Stimulated activated CD8-positive, alpha-beta memory T cell treated with anti-CD3 and anti-CD28 coated beads, Interleukin-7, amount 100 ng/mL, for 4 hours (primary cell): ENCODE data around the gene BTBD16.

Experiments used
- DNase-seq, 2 donors: peaks; one replicate each; pipeline ENCODE4 v3.0.0-alpha.2; 2020; ENCODE audit warnings: low read depth in 2 of 2

BTBD16 gene

GRCh38 chr10:122343135-122343800, 72.2 kb downstream of the BTBD16 start:
- DNase-seq = no peak

- no peak for DNase-seq
These were observed 72.8 kb downstream of the BTBD16 start for GRCh38 chr10:122343936-122344335.

DNA sequence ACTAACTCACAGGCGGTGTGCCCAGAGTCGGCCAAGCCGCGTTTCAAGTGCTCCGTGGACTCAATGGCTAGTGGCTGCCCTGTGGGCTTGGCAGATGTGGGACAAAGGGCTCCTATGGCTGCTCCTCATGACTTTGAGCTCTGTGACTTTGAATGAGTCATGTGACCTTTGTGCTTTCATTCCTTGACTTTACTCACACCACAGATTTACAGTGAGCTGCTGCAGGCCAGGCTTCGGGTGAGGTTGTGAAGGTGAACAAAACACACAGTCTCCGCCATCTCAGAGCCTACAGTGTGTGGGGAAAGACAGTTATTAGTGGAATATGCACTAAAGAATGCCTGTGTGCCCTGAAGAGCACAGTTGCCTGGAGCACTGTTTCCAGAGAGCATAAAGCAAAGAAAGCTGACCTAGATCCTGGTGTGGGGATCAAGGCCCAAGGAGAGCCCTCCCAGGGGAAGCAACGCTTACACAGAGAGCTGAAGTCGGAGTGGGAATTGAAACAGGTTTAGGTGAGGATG, 73.7 kb downstream of the BTBD16 start:
- DNase-seq = no peak

DNA sequence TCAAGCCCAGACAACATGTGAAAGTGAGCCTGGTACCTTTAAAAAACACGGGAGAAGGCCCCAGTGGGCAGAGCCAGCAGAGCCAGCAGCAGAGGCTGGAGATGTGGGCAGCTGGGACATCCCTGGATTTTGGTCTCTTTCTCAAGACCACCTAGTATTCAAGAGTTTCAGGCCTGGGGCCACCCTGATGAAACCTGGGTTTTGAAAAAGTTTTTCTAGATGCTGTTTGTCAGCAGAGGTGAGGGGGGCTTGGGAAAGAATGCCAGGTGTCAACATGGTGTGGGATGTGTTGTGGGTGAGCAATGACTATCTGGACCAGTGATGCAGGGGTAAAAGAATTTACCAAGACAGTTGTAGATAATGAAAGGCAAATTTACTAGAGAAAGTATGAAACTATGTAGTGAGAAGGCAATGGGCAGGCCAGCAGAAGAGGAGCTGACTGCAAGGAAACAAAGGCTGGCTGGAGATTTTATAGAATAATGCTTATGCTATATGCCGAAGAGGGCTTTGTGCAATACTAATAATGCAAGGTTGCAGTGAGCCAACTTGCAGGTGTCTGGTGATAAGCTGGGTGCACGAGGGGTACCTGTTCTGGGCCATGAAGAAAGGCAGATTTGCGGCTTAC, 75.3 kb downstream of the BTBD16 start:
- DNase-seq = no peak

- no peak for DNase-seq
These were observed 76.2 kb downstream of the BTBD16 start for GRCh38 chr10:122347170-122347841.

DNA sequence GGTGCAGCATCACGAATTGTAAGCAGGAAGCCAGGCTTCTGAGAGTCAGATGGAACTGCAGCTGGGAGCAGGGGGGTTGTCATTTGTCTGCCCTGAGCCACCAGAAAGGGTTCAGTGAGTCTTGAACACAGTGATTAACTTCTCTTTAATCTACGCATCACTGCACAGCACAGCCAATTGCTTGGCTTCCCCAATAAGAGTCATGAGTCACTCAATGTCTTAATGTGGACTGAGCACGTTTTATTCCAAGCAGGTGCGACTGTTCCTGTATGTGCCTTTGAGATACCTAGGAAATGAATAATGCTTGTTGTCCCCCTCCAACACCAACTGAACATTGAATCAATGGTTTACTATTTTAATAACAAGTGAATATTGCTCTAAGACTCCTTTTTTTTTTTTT, 77.4 kb downstream of the BTBD16 start:
- no peak for DNase-seq

- no peak for DNase-seq
These were observed 77.9 kb downstream of the BTBD16 start for GRCh38 chr10:122348935-122349361.

- DNase-seq = no peak
These were observed 78.8 kb downstream of the BTBD16 start for GRCh38 chr10:122349758-122350369.

GRCh38 chr10:122350893-122351292, 79.8 kb downstream of the BTBD16 start:
- DNase-seq = no peak

DNA sequence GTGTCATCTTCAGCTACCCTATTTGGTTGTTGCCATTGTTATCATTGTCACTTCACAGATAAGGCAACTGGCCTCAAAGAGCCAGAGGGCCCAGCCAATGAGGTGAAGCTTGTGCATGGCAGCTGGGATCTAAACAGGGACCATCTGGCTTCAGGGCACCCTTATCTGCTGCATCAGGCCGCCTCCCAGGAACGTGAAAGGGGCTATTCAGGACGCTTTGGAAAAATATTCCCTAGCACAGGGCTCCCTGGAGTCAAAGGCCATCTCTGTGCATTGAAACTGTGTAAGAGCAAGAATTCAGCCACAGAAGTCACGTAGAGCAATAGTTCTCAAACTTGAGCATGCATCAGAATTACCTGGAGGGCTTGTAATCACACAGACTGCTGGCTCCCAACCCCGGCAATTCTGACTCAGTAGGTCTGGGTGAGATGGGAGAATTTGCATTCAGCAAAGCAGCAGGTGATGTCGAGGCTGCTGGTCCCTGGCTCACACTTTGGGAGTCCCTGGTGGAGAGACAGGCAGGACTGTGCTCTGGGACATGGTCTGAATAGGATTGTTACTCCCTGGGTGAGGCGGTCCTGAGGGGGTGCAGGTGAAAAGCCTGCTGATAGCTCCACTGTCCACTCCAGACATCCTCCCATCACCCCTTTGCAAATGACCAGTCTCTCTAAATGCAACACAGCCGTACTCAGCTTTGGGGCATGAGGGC, 81.9 kb downstream of the BTBD16 start:
- DNase-seq = no peak

DNA sequence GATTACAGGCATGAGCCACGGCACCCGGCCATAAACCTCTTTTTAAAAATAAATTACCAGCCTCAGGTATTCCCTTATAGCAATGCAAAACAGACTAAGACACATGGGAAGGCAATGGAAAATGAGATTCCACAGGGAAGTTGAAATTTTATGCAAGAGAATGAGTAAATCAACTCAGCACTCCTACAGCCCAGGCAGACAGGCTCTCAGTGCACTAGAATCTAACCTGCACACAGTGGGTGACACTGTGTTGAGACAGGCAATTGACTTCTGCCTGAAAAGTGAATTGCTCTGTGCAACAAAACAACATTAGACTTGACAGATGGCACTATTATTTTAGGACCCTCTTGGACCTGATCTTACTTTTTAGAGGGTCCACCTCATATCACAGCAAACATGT, 83.3 kb downstream of the BTBD16 start:
- DNase-seq = no peak

GRCh38 chr10:122357685-122358084, 86.6 kb downstream of the BTBD16 start:
- no peak for DNase-seq

- no peak for DNase-seq
These were observed 88.5 kb downstream of the BTBD16 start for GRCh38 chr10:122359621-122360020.

GRCh38 chr10:122361046-122361445, 90.0 kb downstream of the BTBD16 start:
- DNase-seq = no peak

- DNase-seq = no peak
These were observed 91.0 kb downstream of the BTBD16 start for GRCh38 chr10:122362031-122362592.

- no peak for DNase-seq
These were observed 91.5 kb downstream of the BTBD16 start for GRCh38 chr10:122362621-122363020.

- no peak for DNase-seq
These were observed 92.2 kb downstream of the BTBD16 start for GRCh38 chr10:122363311-122363710.

GRCh38 chr10:122363722-122364463, 92.8 kb downstream of the BTBD16 start:
- no peak for DNase-seq

GRCh38 chr10:122368502-122369254, 97.6 kb downstream of the BTBD16 start:
- no peak for DNase-seq

- no peak for DNase-seq
These were observed 102.0 kb downstream of the BTBD16 start for GRCh38 chr10:122373108-122373507.
